K562 (cell line): ENCODE data around the gene CDKN2D. TPM values are rescaled to one million over a fixed set of nuclear protein-coding genes. Genes with fewer than 3 reads are reported as not detected.

Experiments
- ATF7 ChIP-seq: fragments of 450-650 bp; IDR thresholded peaks from 2 replicates; pipeline ENCODE4 v1.7.1; 2014; ENCODE audit warnings: mild to moderate bottlenecking, moderate library complexity
- CREBBP ChIP-seq: IDR thresholded peaks from one replicate; pipeline ENCODE4 v1.6.1; 2012; ENCODE audit warnings: low read depth, mild to moderate bottlenecking, control low read depth, inconsistent platforms, low read length
- DDX20 ChIP-seq: fragments of 450-650 bp; IDR thresholded peaks from 2 replicates; pipeline ENCODE4 v1.6.1; 2016; ENCODE audit warnings: missing genetic modification characterization, low read depth, mild to moderate bottlenecking, missing compliant biosample characterization, moderate library complexity
- GATA2 ChIP-seq: sonication (generic); formaldehyde crosslinking; IDR thresholded peaks from 2 replicates; pipeline ENCODE4 v1.4.0; 2020; ENCODE audit warnings: mild to moderate bottlenecking, missing genetic modification reagents
- GMEB1 ChIP-seq: fragments of 250-450 bp; sonication (Bioruptor Pico); IDR thresholded peaks from 2 replicates; pipeline ENCODE4 v1.4.0; 2020; ENCODE audit warnings: mild to moderate bottlenecking
- HBP1 ChIP-seq: fragments of 450-650 bp; formaldehyde crosslinking; IDR thresholded peaks from 2 replicates; pipeline ENCODE4 v1.4.0; 2022; ENCODE audit warnings: missing genetic modification characterization
- POLR2A ChIP-seq: fragments of 450-650 bp; conservative IDR thresholded peaks from 2 replicates; pipeline ENCODE4 v1.6.1; 2016
- RBFOX2 ChIP-seq: fragments of 200-400 bp; formaldehyde crosslinking; IDR thresholded peaks from 2 replicates; pipeline ENCODE4 v1.6.1; 2017; ENCODE audit warnings: low read depth, mild to moderate bottlenecking, low read length, moderate library complexity
- STAT5A ChIP-seq: IDR thresholded peaks from 2 replicates; pipeline ENCODE4 v1.6.1; 2012; ENCODE audit warnings: low read length, inconsistent platforms, borderline replicate concordance
- THAP12 ChIP-seq: fragments of 250-450 bp; sonication (Bioruptor Pico); IDR thresholded peaks from 2 replicates; pipeline ENCODE4 v1.9.0; 2021; ENCODE audit warnings: mild to moderate bottlenecking, inconsistent platforms
- YY1 ChIP-seq, 3 experiments: IDR thresholded peaks; 2 replicates each; pipeline ENCODE4 v1.6.1; 2011; ENCODE audit warnings: low read length in 2 of 3, mild to moderate bottlenecking in 2 of 3, moderate library complexity in 2 of 3, borderline replicate concordance in 1 of 3, control low read depth in 1 of 3, low read depth in 1 of 3; ENCODE audit not compliant: insufficient read depth in 3 of 3, insufficient replicate concordance in 2 of 3, control insufficient read depth in 1 of 3, insufficient read length in 1 of 3; ENCODE audit errors: extremely low read depth in 1 of 3
- ZBTB34 ChIP-seq: fragments of 250-450 bp; sonication (Bioruptor Pico); IDR thresholded peaks from 2 replicates; pipeline ENCODE4 v1.8.0; 2021; ENCODE audit warnings: mild to moderate bottlenecking, moderate library complexity
- ZBTB5 ChIP-seq: fragments of 450-650 bp; IDR thresholded peaks from 2 replicates; pipeline ENCODE4 v1.6.1; 2017; ENCODE audit warnings: antibody characterized with exemption
- ZC3H4 ChIP-seq: sonication (generic); formaldehyde crosslinking; IDR thresholded peaks from 2 replicates; pipeline ENCODE4 v1.9.0; 2021; ENCODE audit warnings: missing genetic modification reagents, borderline replicate concordance
- ZNF398 ChIP-seq: fragments of 250-450 bp; sonication (Bioruptor Pico); IDR thresholded peaks from 2 replicates; pipeline ENCODE4 v1.8.0; 2021; ENCODE audit warnings: moderate library complexity, mild to moderate bottlenecking, inconsistent platforms
- ZNF668 ChIP-seq: fragments of 250-450 bp; sonication (Bioruptor Pico); IDR thresholded peaks from 2 replicates; pipeline ENCODE4 v1.8.0; 2022; ENCODE audit warnings: mild to moderate bottlenecking, inconsistent platforms
- ZNF75A ChIP-seq: fragments of 450-650 bp; formaldehyde crosslinking; IDR thresholded peaks from 2 replicates; pipeline ENCODE4 v1.4.0; 2020; ENCODE audit warnings: mild to moderate bottlenecking
- ZNF778 ChIP-seq: fragments of 450-650 bp; formaldehyde crosslinking; IDR thresholded peaks from 2 replicates; pipeline ENCODE4 v1.4.0; 2020; ENCODE audit warnings: mild to moderate bottlenecking, moderate library complexity
- polyA plus RNA-seq, 8 experiments: library from polyadenylated mRNA; depleted of rRNA in 4 of 8; stranded (reverse) in 5 of 8; unstranded in 3 of 8; fragments of >200 nt; fragmentation: Nextera tagmentation in 2 of 8; fragmentation: Illumina TruSeq in 1 of 8; extraction: Ambion mirVana in 2 of 8; extraction: Trizol in 1 of 8; gene quantifications; 2 replicates each; pipeline versions ENCODE4 v1.2.1 to v1.2.3, GENCODE V29; 2011 to 2014; ENCODE audit warnings: inconsistent platforms in 1 of 8, missing spikeins in 1 of 8
- total RNA-seq, 7 experiments: library from RNA; depleted of rRNA in 6 of 7; stranded (reverse); fragments of >200 nt in 6 of 7; fragmentation: Illumina TruSeq in 2 of 7; extraction: Trizol in 2 of 7; gene quantifications; 2 replicates each; pipeline versions ENCODE4 v1.2.1 to v1.2.3, GENCODE V29; 2011 to 2021; ENCODE audit warnings: low replicate concordance in 1 of 7

Gene CDKN2D
- total and polyA plus RNA-seq, 9 of the 15 experiments (the other 6 are each of a cell fraction or from before 2014, with no cell fraction given), result 0.41 to 8.2 (median 3.7) TPM

GRCh38 chr19:10553943-10554381 is 14.8 kb downstream of the CDKN2D start (continued):
- TF ChIP-seq THAP12 (no peak), ZBTB34 (CRISPR knock-in tag) (no peak), HBP1 (no peak), ZNF668 (CRISPR knock-in tag) (no peak), ATF7 (no peak), ZBTB5 (no peak), YY1 (IDR thresholded peaks at IDR 0.05; ENCODE audit: borderline replicate concordance in 1 of 3, control insufficient read depth in 1 of 3, extremely low read depth in 1 of 3, insufficient read depth in 3 of 3, insufficient read length in 1 of 3, insufficient replicate concordance in 2 of 3, low read depth in 1 of 3, low read length in 2 of 3) (no peak), ZC3H4 (CRISPR knock-in tag) (no peak), STAT5A (no peak), POLR2A (0 out of 2 replicates have a peak, but pooled peaks have one; percentile 2), ZNF778 (no peak), ZNF398 (CRISPR knock-in tag) (no peak), GATA2 (CRISPR knock-in tag) (no peak), CREBBP (no peak), ZNF75A (no peak), DDX20 (tag) (no peak), GMEB1 (CRISPR knock-in tag) (no peak), RBFOX2 (peak; percentile 68)
